Activated CD8-positive, alpha-beta memory T cell treated with anti-CD3 and anti-CD28 coated beads for 24 hours (primary cell): Measurements from ENCODE around the gene SPATS1.
A peak's percentile ranks its signal among the peaks of the same experiment; 100 is the strongest.

Experiments
- DNase-seq: peaks from one replicate; pipeline ENCODE4 v3.0.0-alpha.2; 2020

The SPATS1 gene

GRCh38 chr6:44342489-44342888 lies at the start of gene SPATS1:
Gene SPATS1, plus strand, starts transcription at chr6:44342650. Its CDS starts 446 bp downstream, at chr6:44343096.
- peak; percentile 55 for DNase-seq

GRCh38 chr6:44292661-44293365 lies 49.6 kb upstream of the SPATS1 start:
- DNase-seq: no peak

GRCh38 chr6:44294832-44295791 lies 47.3 kb upstream of the SPATS1 start:
- DNase-seq: no peak

GRCh38 chr6:44297063-44298038 lies 45.1 kb upstream of the SPATS1 start:
- DNase-seq: peak; percentile 80

GRCh38 chr6:44298055-44298803 lies 44.2 kb upstream of the SPATS1 start:
- DNase-seq: no peak

- no peak for DNase-seq
These were observed 43.6 kb upstream of the SPATS1 start for GRCh38 chr6:44298864-44299263.

GRCh38 chr6:44300292-44300823 lies 42.1 kb upstream of the SPATS1 start:
- no peak for DNase-seq

GRCh38 chr6:44301106-44301505 lies 41.3 kb upstream of the SPATS1 start:
- no peak for DNase-seq

GRCh38 chr6:44301782-44302564 lies 40.5 kb upstream of the SPATS1 start:
- DNase-seq: no peak

GRCh38 chr6:44302856-44303255 lies 39.6 kb upstream of the SPATS1 start:
- no peak for DNase-seq

GRCh38 chr6:44303842-44304241 lies 38.6 kb upstream of the SPATS1 start:
- DNase-seq: no peak

GRCh38 chr6:44304282-44305199 lies 37.9 kb upstream of the SPATS1 start:
- peak; percentile 75 for DNase-seq

- no peak for DNase-seq
These were observed 37.2 kb upstream of the SPATS1 start for GRCh38 chr6:44305200-44305725.

GRCh38 chr6:44306710-44307109 lies 35.7 kb upstream of the SPATS1 start:
- no peak for DNase-seq

- no peak for DNase-seq
These were observed 35.2 kb upstream of the SPATS1 start for GRCh38 chr6:44307217-44307616.

- DNase-seq: no peak
These were observed 33.4 kb upstream of the SPATS1 start for GRCh38 chr6:44309092-44309491.

- no peak for DNase-seq
These were observed 32.8 kb upstream of the SPATS1 start for GRCh38 chr6:44309631-44310030.

GRCh38 chr6:44310241-44310640 lies 32.2 kb upstream of the SPATS1 start:
- no peak for DNase-seq

GRCh38 chr6:44311304-44311703 lies 31.1 kb upstream of the SPATS1 start:
- DNase-seq: no peak
